Stimulated activated CD4-positive, alpha-beta T cell treated with anti-CD3 and anti-CD28 coated beads, Interleukin-4, amount 100 ng/mL, for 4 hours (primary cell): ENCODE data around the gene C20orf144.
"Not testable (repeated sequence)": the region's sequence is repeated elsewhere in the genome, so short reads cannot be mapped to it uniquely, and the experiment has no call there.

Experiments
- DNase-seq, 2 experiments: peaks; one replicate each; pipeline ENCODE4 v3.0.0-alpha.2; 2020

C20orf144 gene

GRCh38 chr20:33662172-33662571 lies at the start of gene C20orf144:
Gene C20orf144 (plus strand): TSS chr20:33662327. CDS start chr20:33662346, 19 bp downstream.
- DNase-seq = no peak

GRCh38 chr20:33621717-33622400 lies 40.3 kb upstream of the C20orf144 start:
- no peak for DNase-seq

- DNase-seq = no peak
Measured at GRCh38 chr20:33622705-33623365, 39.3 kb upstream of the C20orf144 start.

GRCh38 chr20:33624399-33624798 lies 37.7 kb upstream of the C20orf144 start:
- no peak for DNase-seq

GRCh38 chr20:33626190-33626589 lies 35.9 kb upstream of the C20orf144 start:
- DNase-seq = no peak

- no peak for DNase-seq
Measured at GRCh38 chr20:33627577-33628216, 34.4 kb upstream of the C20orf144 start.

GRCh38 chr20:33629533-33629932 lies 32.6 kb upstream of the C20orf144 start:
- no peak for DNase-seq

GRCh38 chr20:33629979-33630378 lies 32.1 kb upstream of the C20orf144 start:
- no peak for DNase-seq

- no peak for DNase-seq
Measured at GRCh38 chr20:33630507-33630906, 31.6 kb upstream of the C20orf144 start.

- not testable (repeated sequence) for DNase-seq
Measured at GRCh38 chr20:33631910-33632309, 30.2 kb upstream of the C20orf144 start.

- no peak for DNase-seq
Measured at GRCh38 chr20:33635341-33635740, 26.8 kb upstream of the C20orf144 start.

- no peak for DNase-seq
Measured at GRCh38 chr20:33636776-33637175, 25.4 kb upstream of the C20orf144 start.

GRCh38 chr20:33640287-33640686 lies 21.8 kb upstream of the C20orf144 start:
- no peak for DNase-seq

GRCh38 chr20:33644313-33645071 lies 17.6 kb upstream of the C20orf144 start:
- no peak for DNase-seq

GRCh38 chr20:33645072-33645358 lies 17.1 kb upstream of the C20orf144 start:
- no peak for DNase-seq

- DNase-seq = no peak
Measured at GRCh38 chr20:33645396-33645795, 16.7 kb upstream of the C20orf144 start.

- no peak for DNase-seq
Measured at GRCh38 chr20:33646191-33646590, 15.9 kb upstream of the C20orf144 start.

GRCh38 chr20:33646959-33647602 lies 15.0 kb upstream of the C20orf144 start:
- not testable (repeated sequence) for DNase-seq

- no peak for DNase-seq
Measured at GRCh38 chr20:33647603-33648395, 14.3 kb upstream of the C20orf144 start.

- no peak for DNase-seq
Measured at GRCh38 chr20:33648396-33649004, 13.6 kb upstream of the C20orf144 start.

- DNase-seq = no peak
Measured at GRCh38 chr20:33649201-33649681, 12.9 kb upstream of the C20orf144 start.
